Stimulated activated CD8-positive, alpha-beta memory T cell treated with anti-CD3 and anti-CD28 coated beads, Interleukin-7, amount 100 ng/mL, for 48 hours (primary cell): ENCODE results near the gene CDK5.
"Not testable (repeated sequence)": the region's sequence is repeated elsewhere in the genome, so short reads cannot be mapped to it uniquely, and the experiment has no call there.

ENCODE experiments used
- DNase-seq, 2 donors: peaks; one replicate each; pipeline ENCODE4 v3.0.0-alpha.2; 2020; ENCODE audit warnings: low read depth in 1 of 2; ENCODE audit errors: extremely low read depth in 1 of 2

CDK5 gene

GRCh38 chr7:151058781-151059366 is 1.2 kb upstream of the CDK5 start:
- DNase-seq, result no peak

- peak; percentile 96 to 97 for DNase-seq
These were observed 488 bp upstream of the CDK5 start for GRCh38 chr7:151057989-151058780.

GRCh38 chr7:151056666-151057505 is 811 bp downstream of the CDK5 start:
- no peak for DNase-seq

GRCh38 chr7:151056283-151056665 is 1.4 kb downstream of the CDK5 start:
- no peak for DNase-seq

GRCh38 chr7:151053751-151054150 is 3.9 kb downstream of the CDK5 start:
- DNase-seq, result no peak

- no peak for DNase-seq
These were observed 4.6 kb downstream of the CDK5 start for GRCh38 chr7:151053096-151053495.

GRCh38 chr7:151051108-151051507 is 6.6 kb downstream of the CDK5 start:
- no peak for DNase-seq

GRCh38 chr7:151048911-151049463 is 8.7 kb downstream of the CDK5 start:
- no peak for DNase-seq

GRCh38 chr7:151047976-151048815 is 9.5 kb downstream of the CDK5 start, which contains the start of gene ASIC3:
TSS of gene ASIC3 (plus strand) at chr7:151048531. CDS start at chr7:151048886, 355 bp downstream.
- DNase-seq, result no peak

- no peak for DNase-seq
These were observed 10.8 kb downstream of the CDK5 start for GRCh38 chr7:151046603-151047573.

GRCh38 chr7:151045967-151046366 is 11.7 kb downstream of the CDK5 start:
- no peak for DNase-seq

- no peak for DNase-seq
These were observed 12.4 kb downstream of the CDK5 start for GRCh38 chr7:151045262-151045661.

GRCh38 chr7:151043959-151044358 is 13.7 kb downstream of the CDK5 start:
- no peak for DNase-seq

- not testable (repeated sequence) for DNase-seq
These were observed 14.2 kb downstream of the CDK5 start for GRCh38 chr7:151043449-151043848.

- DNase-seq, result no peak
These were observed 16.9 kb downstream of the CDK5 start for GRCh38 chr7:151040616-151041375.

- no peak for DNase-seq
These were observed 17.7 kb downstream of the CDK5 start for GRCh38 chr7:151039850-151040548.

GRCh38 chr7:151038951-151039849 is 18.5 kb downstream of the CDK5 start:
- peak; percentile 69 to 88 for DNase-seq
